Embryonic facial prominence (tissue), 1 donor: ENCODE measurements around the gene PDZRN4.
"Not testable (repeated sequence)": the region's sequence is repeated elsewhere in the genome, so short reads cannot be mapped to it uniquely, and the experiment has no call there.

Experiments used
- DNase-seq: peaks from one replicate; pipeline ENCODE4 v3.0.0-alpha.2; 2016; ENCODE audit errors: extremely low spot score

Gene PDZRN4

DNA sequence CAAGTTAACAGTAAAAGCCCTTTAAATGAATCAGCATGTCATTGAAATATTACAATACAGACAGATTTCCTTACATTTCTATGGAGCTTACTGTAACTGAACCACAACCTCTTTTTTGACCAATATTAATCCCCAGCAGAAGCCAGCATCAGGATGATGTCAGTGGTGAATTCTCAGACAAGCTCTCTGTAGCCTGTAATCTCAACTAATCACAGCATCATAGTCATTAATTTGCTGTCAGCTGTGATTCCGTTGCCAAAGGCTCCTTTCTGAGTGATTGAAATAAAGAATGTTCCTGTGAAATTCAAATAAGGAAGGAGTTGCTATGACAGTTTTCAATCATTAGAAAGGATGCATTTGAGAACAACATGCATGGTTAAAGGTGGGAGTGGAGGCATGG lies 323.1 kb downstream of the PDZRN4 start:
- no peak for DNase-seq

DNA sequence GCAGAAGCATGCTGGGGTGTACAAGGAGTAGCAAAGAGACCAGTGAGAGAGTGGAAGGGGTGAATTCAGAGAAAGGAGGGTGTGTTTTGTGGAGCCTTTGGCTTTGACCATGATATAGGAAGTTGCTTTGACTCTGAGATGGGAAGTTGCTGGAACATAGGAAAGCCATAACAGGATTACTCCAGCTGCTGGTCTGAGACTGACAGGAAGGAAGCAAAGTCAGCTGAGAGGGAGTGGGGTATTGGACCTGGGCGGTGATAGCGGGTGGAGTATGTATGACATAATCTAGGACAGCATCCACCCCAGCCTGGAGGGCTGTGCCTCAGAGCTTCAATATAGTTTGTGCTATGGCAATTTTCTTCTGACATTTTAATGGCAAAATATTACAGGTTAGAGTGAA lies 324.4 kb downstream of the PDZRN4 start:
- no peak for DNase-seq

DNA sequence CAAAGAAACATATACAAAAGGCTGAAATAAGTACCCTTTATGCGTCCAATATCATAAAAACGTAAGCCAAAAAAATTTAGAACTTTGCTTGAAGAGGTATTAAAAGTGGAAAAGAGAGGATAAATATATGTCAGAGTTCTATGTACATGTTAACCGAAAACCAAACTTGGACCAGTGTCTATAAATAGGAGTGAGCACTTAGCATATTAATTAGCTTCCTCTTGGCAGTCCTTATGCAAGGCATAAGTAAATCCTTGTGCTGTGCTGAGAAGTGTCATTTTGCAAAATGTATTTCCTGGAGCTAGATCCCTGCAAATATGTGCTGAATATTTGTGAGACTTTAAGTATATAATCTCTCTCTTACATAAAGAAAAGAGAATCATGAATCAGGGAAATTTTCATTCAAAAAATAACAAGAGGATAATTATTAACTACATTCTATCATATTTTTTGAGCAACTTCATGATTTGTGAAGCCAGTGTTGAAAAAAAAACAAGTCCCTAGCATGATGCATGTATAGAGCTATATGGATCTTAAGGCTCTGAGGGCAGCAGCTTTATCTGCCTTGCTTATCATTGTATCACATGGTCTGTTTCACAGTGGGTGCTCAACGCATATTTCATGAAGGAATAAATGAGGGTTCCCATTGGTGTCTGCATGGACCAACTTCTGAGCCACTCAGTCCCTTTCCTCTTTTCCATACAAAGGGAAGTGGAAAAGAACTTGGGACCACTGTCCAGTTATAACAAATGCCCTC lies 326.1 kb downstream of the PDZRN4 start:
- DNase-seq, result no peak

DNA sequence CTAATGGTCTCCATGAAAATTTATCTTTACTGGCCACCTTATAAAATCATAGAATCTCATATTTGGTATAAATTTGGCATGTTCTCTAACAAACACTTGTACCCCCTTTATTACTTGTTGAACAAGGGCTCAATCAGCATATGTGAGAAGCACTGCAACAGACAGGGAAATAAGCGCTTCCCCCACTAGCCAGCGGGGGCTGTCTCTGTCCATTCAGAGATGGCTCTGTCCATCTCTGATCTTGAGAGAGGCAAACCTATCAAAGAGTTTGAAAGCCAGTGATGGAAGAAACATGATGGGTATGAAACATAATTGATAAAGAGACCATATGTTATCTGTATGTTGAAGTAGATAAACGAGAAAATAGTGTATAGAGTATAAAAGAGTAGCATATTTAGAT lies 326.8 kb downstream of the PDZRN4 start:
- DNase-seq, result no peak

DNA sequence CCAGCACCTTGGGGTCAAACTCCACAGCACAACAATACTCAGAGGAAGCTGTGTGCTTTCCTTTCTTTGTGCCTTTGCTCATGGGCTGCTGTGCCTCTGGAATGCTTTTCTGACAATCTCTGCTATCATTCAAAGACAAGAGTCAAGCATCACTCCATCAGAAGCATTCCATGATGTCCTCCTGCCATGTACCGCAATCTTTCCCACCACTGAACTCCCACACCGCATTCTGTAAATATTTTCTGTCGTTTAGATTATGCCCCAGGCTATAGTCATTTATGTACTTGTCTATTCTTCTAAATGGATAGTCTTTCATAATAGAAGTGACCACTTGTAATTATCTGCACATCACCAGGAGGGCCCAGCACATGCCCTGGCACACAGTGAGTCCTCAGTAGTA lies 327.8 kb downstream of the PDZRN4 start:
- DNase-seq, result no peak

DNA sequence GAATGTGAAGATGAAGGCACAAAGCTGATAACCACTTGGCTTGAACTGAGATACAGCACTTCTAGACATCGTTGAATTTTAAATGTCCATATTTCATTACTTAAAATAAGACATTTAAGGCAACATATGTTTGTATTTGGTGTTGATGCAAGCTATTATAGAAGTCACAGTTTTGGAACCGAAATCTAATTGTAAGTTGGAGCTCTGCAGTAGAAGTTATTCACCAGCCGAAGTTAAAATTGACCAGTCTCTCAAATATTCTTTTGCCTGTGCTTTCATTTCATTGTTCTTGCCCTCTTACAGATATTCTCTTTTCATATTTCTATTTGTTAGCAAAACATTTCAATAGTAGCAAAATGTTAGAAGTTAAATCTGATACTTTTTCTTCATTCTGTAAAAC lies 332.7 kb downstream of the PDZRN4 start:
- no peak for DNase-seq

DNA sequence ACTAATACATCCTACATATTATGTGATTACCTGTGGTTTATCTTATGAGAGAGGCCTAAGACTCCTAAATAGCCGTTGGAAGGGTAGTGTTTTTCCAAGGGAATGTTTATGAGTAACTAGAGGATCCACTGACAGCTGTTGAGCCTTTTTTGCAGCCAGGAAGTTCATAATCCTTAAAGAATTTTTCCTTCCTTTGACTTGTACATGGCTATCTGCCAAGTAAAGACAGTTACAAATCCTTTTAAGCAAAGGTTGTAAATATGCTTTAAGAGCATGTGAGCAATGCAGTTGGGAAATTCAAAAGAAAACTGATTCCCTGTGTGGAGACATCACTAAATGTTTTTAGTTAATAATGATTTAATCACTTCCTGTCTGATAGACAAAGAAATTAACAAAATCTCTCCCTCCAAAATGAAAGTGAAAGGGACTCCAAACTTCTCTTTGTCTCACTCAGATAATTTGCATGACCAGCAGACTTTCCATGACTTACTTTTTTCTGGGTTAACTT lies 333.8 kb downstream of the PDZRN4 start:
- peak; percentile 37 for DNase-seq

DNA sequence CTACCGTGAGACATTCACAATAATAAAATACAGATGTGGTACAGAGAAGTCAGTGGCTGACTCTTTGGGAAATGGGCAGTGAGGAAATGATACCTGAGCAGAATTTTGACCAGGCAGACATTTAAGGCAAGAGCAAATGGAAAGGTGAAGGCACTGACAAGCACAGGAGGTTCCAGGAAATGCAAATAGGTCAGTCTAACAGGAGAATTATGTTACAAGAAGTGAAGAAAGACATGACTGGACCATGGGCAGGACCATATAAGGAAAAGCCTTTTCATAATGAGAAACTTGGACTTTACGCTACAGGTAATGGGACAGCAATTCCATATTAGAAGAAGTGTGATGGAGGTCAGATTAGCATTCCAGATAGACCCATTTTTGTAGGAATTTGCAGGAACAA lies 338.9 kb downstream of the PDZRN4 start:
- DNase-seq, result no peak

DNA sequence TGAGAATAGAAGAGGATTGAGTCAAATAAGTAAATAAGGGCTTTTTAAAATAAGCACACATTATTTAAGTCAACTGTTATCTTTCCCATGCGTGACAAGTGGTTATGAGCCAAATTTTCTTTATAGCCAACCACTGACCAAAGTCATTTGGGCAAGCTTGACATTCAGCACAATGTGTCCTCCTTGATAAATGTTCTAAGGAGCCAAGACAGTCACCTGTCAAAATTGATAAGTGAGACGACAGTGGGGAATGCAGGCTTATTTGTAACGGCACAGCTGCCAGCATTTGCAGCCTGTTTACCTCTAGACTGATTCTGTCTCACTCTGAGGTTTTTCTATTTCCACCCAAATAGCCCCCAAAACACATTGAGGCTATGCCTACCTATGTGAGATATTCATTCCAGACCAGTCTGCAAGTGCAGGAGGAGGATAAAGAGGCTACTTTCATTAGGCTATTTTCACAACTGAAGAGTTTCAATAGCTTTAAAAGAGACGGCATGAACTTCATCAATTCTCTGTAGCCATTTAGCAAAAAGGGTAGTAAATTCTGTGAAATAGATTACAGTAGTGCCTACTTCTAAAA lies 339.5 kb downstream of the PDZRN4 start:
- no peak for DNase-seq

DNA sequence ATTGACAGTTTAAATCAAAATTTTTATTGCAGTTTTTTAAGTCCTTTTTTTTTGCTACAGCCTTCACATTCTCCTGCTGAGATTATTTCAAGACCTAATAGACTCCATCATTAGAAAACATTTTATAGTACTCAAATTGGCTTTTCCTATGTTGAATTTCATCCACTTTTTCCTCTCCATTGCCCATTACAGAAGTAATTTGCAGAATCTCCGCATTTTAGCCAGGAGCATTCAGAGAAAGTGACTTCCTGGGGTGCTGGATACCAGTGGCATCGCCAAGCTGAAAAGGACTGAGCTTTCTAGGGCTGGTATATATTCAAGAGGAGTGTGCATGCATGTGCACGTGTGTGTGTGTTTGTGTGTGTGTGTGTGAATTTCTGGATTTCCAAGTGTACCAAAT lies 340.8 kb downstream of the PDZRN4 start:
- DNase-seq, result no peak

DNA sequence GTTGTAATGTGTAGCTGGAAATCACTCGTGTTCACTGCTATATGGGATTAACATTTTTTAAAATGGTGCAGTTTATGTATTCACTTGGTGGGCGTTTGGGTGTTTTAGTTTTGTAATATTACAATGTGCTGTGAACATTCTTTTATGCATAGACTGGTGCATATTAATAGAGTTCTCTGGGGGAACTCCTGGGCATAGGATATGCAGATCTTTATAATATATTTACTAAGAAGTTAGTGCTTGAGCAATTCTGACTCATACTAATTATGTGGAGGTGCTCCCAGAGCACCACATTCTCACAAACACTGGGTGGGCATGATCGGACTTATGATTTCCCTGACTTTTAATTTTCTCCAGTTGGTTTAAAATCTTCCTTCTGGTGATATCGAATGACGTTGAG lies 342.3 kb downstream of the PDZRN4 start:
- no peak for DNase-seq

DNA sequence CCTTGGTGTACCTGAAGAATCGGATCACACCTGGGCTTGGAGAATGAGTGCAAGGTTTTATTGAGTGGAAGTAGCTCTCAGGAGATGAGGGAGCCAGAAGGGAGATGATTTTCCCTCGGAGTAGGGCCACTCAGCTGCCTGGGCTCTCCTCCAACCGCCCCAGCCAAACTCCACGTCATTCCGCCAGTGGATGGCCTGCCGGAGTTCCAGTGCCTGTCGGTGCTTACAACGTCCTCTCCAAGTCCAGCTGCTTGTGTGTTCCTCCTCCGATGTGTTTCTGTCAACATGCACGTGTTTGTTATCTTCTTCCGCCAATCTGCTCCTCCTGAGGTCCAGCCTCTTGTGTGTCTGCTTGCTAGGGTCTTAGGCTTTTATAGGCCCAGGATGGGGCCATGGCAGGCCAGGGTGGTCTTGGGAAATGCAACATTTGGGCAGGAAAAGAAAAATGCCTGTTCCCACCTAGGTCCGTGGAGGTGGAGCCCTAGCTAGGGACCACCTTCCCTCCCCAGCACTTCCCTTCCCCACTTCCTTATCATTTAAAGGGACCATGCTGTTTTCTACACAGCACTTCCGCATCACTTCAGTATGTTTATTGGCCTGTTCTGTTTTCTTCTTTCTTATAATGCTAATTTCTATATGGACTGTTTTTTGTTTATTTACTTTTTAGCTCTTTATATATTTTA lies 343.2 kb downstream of the PDZRN4 start:
- DNase-seq, result no peak

DNA sequence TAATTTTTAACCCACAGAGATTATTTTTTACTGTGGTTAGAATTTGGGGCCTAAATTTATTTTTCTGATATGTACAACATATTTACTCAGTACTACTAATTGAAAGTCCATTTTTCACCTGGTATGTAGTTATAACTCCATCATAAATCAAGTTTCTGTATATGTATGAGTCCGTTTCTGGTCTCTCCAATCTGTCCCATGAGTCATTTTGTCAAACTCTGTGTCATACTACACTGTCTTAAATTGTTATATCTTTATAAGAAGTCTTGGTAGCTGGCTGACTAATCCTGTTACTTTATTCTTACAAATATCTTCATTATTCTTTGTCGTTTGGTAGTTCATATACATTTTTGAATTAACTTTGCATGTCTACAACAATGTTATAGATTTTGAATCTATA lies 344.0 kb downstream of the PDZRN4 start:
- no peak for DNase-seq

DNA sequence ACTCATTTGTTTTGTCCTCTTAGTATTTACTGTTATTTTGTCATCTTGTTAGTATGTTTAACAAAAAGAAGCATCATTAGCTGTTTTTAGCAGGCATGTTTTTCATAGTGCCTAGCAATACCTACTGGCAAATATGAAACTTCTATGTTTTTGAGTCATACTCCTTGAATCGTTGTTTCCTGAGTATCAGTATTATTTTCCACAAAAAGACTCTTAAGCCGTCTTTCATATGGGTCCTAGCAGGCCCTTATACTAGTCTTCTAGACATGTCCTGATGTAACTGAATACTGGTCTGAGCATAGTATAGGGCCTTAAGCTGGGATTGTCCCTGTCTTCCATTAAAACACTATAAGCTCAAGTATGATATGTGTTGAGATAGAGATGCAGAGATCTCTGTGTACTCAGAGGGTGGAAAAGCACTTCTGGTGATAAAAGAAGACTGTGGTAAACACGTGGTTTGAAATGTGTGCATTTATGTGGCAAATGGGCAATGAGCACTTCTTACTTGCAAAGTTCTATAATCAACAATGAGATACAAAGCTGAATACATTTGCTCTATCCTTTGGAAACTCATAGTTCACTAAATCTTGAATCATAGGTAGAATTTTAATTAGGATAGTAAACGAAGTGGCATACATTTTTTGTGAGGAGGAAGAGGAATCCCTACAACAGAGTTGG lies 348.8 kb downstream of the PDZRN4 start:
- DNase-seq, result no peak

DNA sequence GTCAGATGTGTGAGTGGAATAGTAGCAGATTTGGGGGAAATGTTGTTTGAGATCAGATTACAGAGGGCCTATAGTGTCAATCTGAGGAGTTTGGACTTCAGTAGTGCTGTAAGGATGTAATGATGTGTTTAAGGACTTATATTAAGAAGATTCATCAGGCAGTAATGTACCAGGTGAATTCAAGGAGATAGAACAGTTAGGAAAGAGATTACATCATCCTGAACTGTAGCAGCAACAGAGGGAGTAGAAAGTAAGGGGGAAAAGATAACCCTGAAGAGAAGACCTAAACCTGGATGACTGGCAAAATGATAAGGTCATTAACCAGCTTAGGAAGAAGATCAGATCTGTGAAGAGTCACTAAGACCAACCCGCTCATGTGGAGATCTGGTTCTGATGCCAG lies 349.4 kb downstream of the PDZRN4 start:
- no peak for DNase-seq

DNA sequence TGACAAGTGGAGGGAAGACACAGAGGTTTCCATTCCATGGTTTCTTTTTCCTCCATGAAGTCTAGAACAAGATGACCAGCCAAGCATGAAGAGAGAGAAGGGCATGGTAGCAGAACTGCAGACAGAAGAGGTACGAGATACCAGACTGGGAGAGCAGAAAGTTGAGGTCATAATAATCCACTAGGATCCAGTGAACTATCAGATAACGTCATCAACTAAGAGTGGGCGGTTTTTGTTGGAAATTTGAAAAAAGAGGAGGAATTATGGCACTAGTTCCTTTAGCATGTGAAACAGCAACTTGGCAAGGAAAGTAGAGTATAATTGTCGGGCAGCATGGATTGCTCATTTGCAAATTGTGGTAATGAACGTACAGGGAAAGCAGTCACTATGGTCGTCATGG lies 357.6 kb downstream of the PDZRN4 start:
- DNase-seq, result no peak

DNA sequence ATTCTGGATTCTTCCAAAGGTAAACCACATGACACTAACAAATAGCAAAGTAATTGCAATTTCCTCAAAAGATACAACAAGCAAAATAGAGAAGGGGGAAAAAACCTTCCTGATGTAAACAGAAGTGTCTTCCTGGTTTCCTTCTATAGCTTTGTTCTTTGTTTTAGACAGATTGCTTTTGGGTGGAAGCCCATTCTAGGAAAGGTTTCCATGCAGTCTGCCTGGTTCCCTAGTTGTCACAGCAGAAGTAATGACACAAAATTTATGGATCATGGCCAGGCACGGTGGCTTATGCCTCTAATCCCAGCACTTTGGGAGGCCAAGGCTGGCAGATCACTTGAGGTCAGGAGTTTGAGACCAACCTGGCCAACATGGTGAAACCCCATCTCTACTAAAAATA lies 359.0 kb downstream of the PDZRN4 start:
- not testable (repeated sequence) for DNase-seq

DNA sequence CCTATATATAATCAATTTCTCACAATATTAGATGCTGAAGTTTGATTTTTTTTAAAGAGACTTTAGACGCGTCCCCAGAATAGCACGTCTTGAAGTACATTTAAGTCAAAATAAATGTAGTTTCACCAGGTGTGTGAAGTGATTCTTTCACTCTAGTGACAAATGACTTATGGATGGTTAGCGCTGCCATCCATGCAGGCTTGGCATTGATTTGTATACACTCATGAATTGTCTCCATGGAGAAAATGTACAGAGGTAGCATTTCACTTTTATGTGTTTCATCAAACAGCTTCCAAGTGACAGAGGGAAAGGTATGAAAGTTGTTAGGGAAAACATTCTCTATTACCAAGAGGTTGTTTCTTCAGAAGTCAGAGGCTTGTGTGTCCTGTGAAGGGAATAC lies 360.8 kb downstream of the PDZRN4 start:
- no peak for DNase-seq

DNA sequence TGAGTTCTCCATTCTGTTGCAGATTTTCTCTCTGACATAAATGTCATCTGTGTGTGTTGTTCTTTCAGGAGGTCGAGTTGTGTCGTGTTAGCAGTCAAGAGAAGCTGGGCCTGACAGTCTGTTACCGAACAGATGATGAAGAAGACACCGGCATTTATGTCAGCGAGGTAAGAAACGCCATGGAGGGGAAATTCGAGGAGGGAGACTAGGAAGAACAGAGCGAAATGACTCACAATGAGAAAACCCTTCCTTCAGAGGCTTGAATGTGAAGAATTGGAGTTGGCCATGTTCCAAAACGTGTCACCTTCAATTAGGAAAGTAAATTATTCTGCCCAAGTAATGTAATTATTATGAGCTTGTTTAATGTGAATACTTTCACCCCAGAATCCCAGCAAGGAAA lies 364.5 kb downstream of the PDZRN4 start:
- DNase-seq, result no peak

DNA sequence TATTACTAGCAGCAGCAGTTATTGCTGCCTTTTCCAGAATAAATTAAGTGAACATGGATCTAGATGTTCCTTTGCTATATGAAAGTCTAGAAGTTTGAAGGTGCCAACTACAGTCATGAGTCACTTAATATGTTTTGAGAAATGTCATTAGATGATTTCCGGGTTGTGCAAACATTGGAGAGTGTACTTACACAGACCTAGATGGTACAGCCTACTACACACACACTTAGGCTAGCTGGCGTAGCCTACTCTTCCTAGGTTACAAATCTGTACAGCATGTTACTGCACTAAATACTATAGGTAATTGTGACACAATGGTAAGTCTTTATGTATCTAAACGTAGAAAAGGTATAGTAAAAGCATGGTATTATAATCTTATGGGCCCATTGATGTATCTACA lies 368.1 kb downstream of the PDZRN4 start:
- no peak for DNase-seq

DNA sequence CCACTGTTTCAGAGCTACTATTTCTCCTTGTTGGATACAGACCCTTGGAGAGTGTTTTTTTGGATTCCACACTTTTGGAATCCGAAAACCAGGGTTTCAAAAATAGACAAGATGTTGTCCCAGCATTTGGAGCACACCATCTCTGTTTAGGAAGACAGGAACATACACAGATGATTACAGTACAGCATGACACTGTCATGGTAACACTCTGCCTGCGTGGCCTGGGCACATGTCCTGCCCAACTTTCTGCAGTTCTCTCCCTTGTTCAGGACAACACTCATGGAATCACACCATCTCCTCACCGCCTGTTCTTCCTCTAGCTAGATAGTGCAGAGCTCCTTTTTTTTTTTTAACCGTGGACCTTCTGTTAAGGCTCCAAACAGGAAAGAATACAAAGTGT lies 369.2 kb downstream of the PDZRN4 start:
- DNase-seq, result no peak

DNA sequence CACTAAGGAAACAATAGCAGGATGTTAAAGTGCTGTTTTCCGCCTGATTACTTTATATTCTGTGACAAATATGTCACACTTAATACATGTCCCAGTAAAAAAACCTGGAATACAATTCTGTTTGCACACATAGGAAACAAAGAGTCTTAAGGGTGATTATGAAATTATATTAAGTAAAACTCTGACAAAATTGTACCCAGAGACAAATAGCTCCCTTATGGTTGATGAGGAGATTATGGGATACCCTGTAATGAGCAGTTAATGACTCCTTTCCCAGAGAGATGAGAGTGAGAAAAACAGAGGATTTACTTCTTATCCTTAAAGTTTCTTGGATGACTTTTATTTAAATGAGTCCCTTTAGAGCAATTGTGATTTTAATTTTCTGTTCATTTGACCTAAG lies 370.6 kb downstream of the PDZRN4 start:
- no peak for DNase-seq

DNA sequence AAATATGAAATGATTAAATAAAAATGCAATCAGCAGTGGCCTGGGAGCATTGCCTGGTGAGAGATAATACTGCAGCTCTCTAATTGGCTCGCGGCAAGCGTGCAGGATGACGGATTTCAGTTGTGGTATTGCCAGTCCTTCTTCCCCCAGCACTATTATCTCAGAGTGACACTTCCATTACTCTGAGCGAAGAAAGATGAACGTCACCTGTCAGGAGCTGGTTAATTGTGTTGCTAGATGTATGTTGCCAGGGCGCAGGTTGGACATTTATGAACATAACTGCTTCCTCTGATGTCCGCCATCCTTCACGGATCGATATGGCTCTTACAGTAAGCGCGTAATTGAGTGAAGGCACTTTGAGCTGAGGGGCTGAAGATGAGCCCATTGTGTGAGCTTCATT lies 374.9 kb downstream of the PDZRN4 start:
- no peak for DNase-seq
